IMR-90 (cell line): ENCODE data around the gene PPP1R13B. TPM values are rescaled to one million over a fixed set of nuclear protein-coding genes. Genes with fewer than 3 reads are reported as not detected.

ENCODE experiments used
- ATAC-seq: fragments of 200-7000 bp; cut with Tn5 transposase; 2 replicates; pipeline ENCODE4 v1.9.1; 2020; ENCODE audit warnings: low read depth, mild to moderate bottlenecking, moderate library complexity
- BruUV-seq: library from RNA; stranded (reverse); fragments of 400-500 nt; replicated peaks from 2 replicates; lab custom pipeline; 2021; lab: Mats Ljungman, UMichigan
- CTCF ChIA-PET: fragments of 300-600 bp; formaldehyde crosslinking; extraction: SDS; loops from one replicate; lab custom pipeline; 2021; ENCODE audit warnings: antibody characterized with exemption; lab: Yijun Ruan, JAX
- POLR2A ChIA-PET: fragments of 300-600 bp; sonication (Branson Sonifier 250); formaldehyde crosslinking; loops from one replicate; lab custom pipeline; 2022; ENCODE audit warnings: antibody characterized with exemption; ENCODE audit not compliant: unreplicated experiment; lab: Charles Lee
- DNase-seq: peaks from one replicate; pipeline ENCODE4 v3.0.0; 2013
- H2AFZ ChIP-seq: replicated peaks from 2 replicates; pipeline ENCODE3; 2013; ENCODE audit warnings: low read length, mild to moderate bottlenecking; ENCODE audit not compliant: poor library complexity
- H2AK5ac ChIP-seq: 2 replicates; pipeline ENCODE4 v1.6.1; 2013; ENCODE audit warnings: low read depth, low read length, inconsistent platforms
- H2AK9ac ChIP-seq: replicated peaks from 2 replicates; pipeline ENCODE3; 2013; ENCODE audit warnings: mild to moderate bottlenecking, low read depth, low read length, moderate library complexity; ENCODE audit not compliant: poor library complexity
- H2BK120ac ChIP-seq: 2 replicates; pipeline ENCODE4 v1.6.1; 2013; ENCODE audit warnings: low read depth, low read length, inconsistent platforms
- H2BK15ac ChIP-seq: 3 replicates; pipeline ENCODE4 v1.6.1; 2013; ENCODE audit warnings: low read depth, low read length, inconsistent platforms
- H2BK20ac ChIP-seq: 2 replicates; pipeline ENCODE4 v1.6.1; 2013; ENCODE audit warnings: low read depth, mild to moderate bottlenecking, inconsistent platforms, low read length, moderate library complexity
- H2BK5ac ChIP-seq: 2 replicates; pipeline ENCODE4 v1.6.1; 2013; ENCODE audit warnings: mild to moderate bottlenecking, low read depth, low read length, inconsistent platforms; ENCODE audit not compliant: poor library complexity, severe bottlenecking
- H3K14ac ChIP-seq: replicated peaks from 2 replicates; pipeline ENCODE4 v1.6.1; 2013; ENCODE audit warnings: low read depth, low read length, inconsistent platforms
- H3K18ac ChIP-seq: 2 replicates; pipeline ENCODE4 v1.6.1; 2013; ENCODE audit warnings: low read depth, low read length, control low read depth
- H3K23ac ChIP-seq: 2 replicates; pipeline ENCODE4 v1.6.1; 2013; ENCODE audit warnings: low read depth, low read length, inconsistent platforms
- H3K27ac ChIP-seq: 2 replicates; pipeline ENCODE4 v1.5.1; 2013; ENCODE audit warnings: mild to moderate bottlenecking, control low read depth, low read length; ENCODE audit not compliant: insufficient read depth
- H3K27me3 ChIP-seq: 2 replicates; pipeline ENCODE4 v1.6.1; 2013; ENCODE audit warnings: low read length; ENCODE audit not compliant: control insufficient read depth, insufficient read depth
- H3K36me3 ChIP-seq: 2 replicates; pipeline ENCODE4 v1.6.1; 2013; ENCODE audit warnings: low read length, mixed read lengths; ENCODE audit not compliant: control insufficient read depth, insufficient read depth
- H3K4ac ChIP-seq: 2 replicates; pipeline ENCODE4 v1.6.1; 2013; ENCODE audit warnings: low read depth, low read length, inconsistent platforms
- H3K4me1 ChIP-seq: 2 replicates; pipeline ENCODE4 v1.6.1; 2013; ENCODE audit warnings: low read length, mixed read lengths; ENCODE audit not compliant: control insufficient read depth, insufficient read depth
- H3K4me2 ChIP-seq: 2 replicates; pipeline ENCODE4 v1.6.1; 2013; ENCODE audit warnings: low read depth, mild to moderate bottlenecking, control low read depth, low read length, moderate library complexity
- H3K4me3 ChIP-seq: 2 replicates; pipeline ENCODE4 v1.5.1; 2013; ENCODE audit warnings: low read depth, mild to moderate bottlenecking, control low read depth, low read length, moderate library complexity; ENCODE audit not compliant: insufficient read depth
- H3K56ac ChIP-seq: 2 replicates; pipeline ENCODE4 v1.6.1; 2013; ENCODE audit warnings: low read length, inconsistent platforms; ENCODE audit not compliant: insufficient read depth; ENCODE audit errors: extremely low read depth
- H3K79me1 ChIP-seq, 2 experiments: 2 replicates each; pipeline ENCODE4 v1.6.1; 2013; ENCODE audit warnings: low read length in 2 of 2, inconsistent platforms in 1 of 2, low read depth in 1 of 2
- H3K9ac ChIP-seq: 2 replicates; pipeline ENCODE4 v1.6.1; 2013; ENCODE audit warnings: low read depth, low read length, control low read depth
- H3K9me1 ChIP-seq: 2 replicates; pipeline ENCODE4 v1.6.1; 2013; ENCODE audit warnings: low read length, inconsistent platforms; ENCODE audit not compliant: insufficient read depth
- H3K9me3 ChIP-seq: 2 replicates; pipeline ENCODE4 v1.6.1; 2013; ENCODE audit warnings: low read length; ENCODE audit not compliant: control insufficient read depth, insufficient read depth
- H4K20me1 ChIP-seq: 2 replicates; pipeline ENCODE4 v1.6.1; 2013; ENCODE audit warnings: low read length, inconsistent platforms; ENCODE audit not compliant: insufficient read depth
- H4K5ac ChIP-seq: 2 replicates; pipeline ENCODE4 v1.6.1; 2013; ENCODE audit warnings: mild to moderate bottlenecking, low read depth, low read length, control low read depth
- H4K8ac ChIP-seq, 2 experiments: 2 replicates each; pipeline ENCODE4 v1.6.1; 2013; ENCODE audit warnings: low read depth in 2 of 2, low read length in 2 of 2, control low read depth in 1 of 2, inconsistent platforms in 1 of 2
- H4K91ac ChIP-seq: 2 replicates; pipeline ENCODE4 v1.6.1; 2013; ENCODE audit warnings: low read depth, low read length, inconsistent platforms; ENCODE audit not compliant: insufficient read depth
- BHLHE40 ChIP-seq: fragments of 150-350 bp; IDR thresholded peaks from 2 replicates; pipeline ENCODE4 v1.6.1; 2016; ENCODE audit warnings: mild to moderate bottlenecking, low read depth, low read length
- CEBPB ChIP-seq: IDR thresholded peaks from 2 replicates; pipeline ENCODE4 v1.6.1; 2012; ENCODE audit warnings: low read depth, low read length, improper control_type of control experiment
- CHD1 ChIP-seq: IDR thresholded peaks from 2 replicates; pipeline ENCODE4 v1.6.1; 2012; ENCODE audit warnings: low read depth, low read length, improper control_type of control experiment
- ELK1 ChIP-seq: fragments of 150-350 bp; IDR thresholded peaks from 2 replicates; pipeline ENCODE4 v1.6.1; 2016; ENCODE audit warnings: low read depth, mild to moderate bottlenecking, low read length, moderate library complexity, borderline replicate concordance
- FOS ChIP-seq: fragments of 150-350 bp; IDR thresholded peaks from 2 replicates; pipeline ENCODE4 v1.6.1; 2016; ENCODE audit warnings: low read depth, low read length
- MAFK ChIP-seq: IDR thresholded peaks from 2 replicates; pipeline ENCODE4 v1.6.1; 2012; ENCODE audit warnings: low read depth, low read length, improper control_type of control experiment
- MAZ ChIP-seq: IDR thresholded peaks from 2 replicates; pipeline ENCODE4 v1.6.1; 2012; ENCODE audit warnings: low read depth, mild to moderate bottlenecking, low read length, improper control_type of control experiment, moderate library complexity, borderline replicate concordance
- MXI1 ChIP-seq: IDR thresholded peaks from 2 replicates; pipeline ENCODE4 v1.6.1; 2012; ENCODE audit warnings: low read depth, mild to moderate bottlenecking, low read length, moderate library complexity, borderline replicate concordance
- NFE2L2 ChIP-seq: fragments of 150-350 bp; IDR thresholded peaks from 2 replicates; pipeline ENCODE4 v1.6.1; 2016; ENCODE audit warnings: low read depth, mild to moderate bottlenecking, low read length
- POLR2A ChIP-seq: IDR thresholded peaks from 2 replicates; pipeline ENCODE4 v1.6.1; 2012; ENCODE audit warnings: mild to moderate bottlenecking, low read depth, low read length
- RAD21 ChIP-seq: IDR thresholded peaks from 2 replicates; pipeline ENCODE4 v1.6.1; 2012; ENCODE audit warnings: low read length, improper control_type of control experiment
- RCOR1 ChIP-seq: IDR thresholded peaks from 2 replicates; pipeline ENCODE4 v1.6.1; 2012; ENCODE audit warnings: mild to moderate bottlenecking, low read length, improper control_type of control experiment; ENCODE audit not compliant: insufficient replicate concordance
- RFX5 ChIP-seq: IDR thresholded peaks from 2 replicates; pipeline ENCODE4 v1.8.0; 2012; ENCODE audit warnings: low read depth, mild to moderate bottlenecking, low read length, moderate library complexity
- SMC3 ChIP-seq: fragments of 150-350 bp; IDR thresholded peaks from 2 replicates; pipeline ENCODE4 v1.6.1; 2016; ENCODE audit warnings: low read depth, mild to moderate bottlenecking, antibody characterized with exemption, low read length, moderate library complexity
- WGBS, 2 experiments: methylation state at CpG; one replicate each; pipeline versions ENCODE4 v1.1.5 to v1.1.7; 2013; ENCODE audit warnings: missing lambda C conversion rate in 2 of 2; ENCODE audit not compliant: insufficient read length in 1 of 2; ENCODE audit errors: extremely low coverage in 2 of 2; 5-methylcytosine and 5-hydroxymethylcytosine counted together
- dilution Hi-C: fragments of 300-500 bp; cut with HindIII; formaldehyde crosslinking; loops from one replicate; pipeline ENCODE4 v1.14.3; 2018; ENCODE audit warnings: low sequenced_read_pairs; ENCODE audit not compliant: unreplicated experiment
- in situ Hi-C: fragments of 300-500 bp; cut with MboI; formaldehyde crosslinking; loops from 3 replicates; pipeline ENCODE4 v1.14.3; 2019; ENCODE audit warnings: low sequenced_read_pairs, inconsistent platforms, mixed read lengths
- intact Hi-C: fragments of 100-400 bp; cut with micrococcal nuclease; formaldehyde crosslinking; loops from 2 replicates; pipeline ENCODE4 v1.10.0; 2022
- polyA plus RNA-seq, 3 experiments: library from polyadenylated mRNA; depleted of rRNA; stranded (reverse); fragments of >200 nt; gene quantifications; 2 replicates each; pipeline ENCODE4 v1.2.3, GENCODE V29; 2012; ENCODE audit warnings: low replicate concordance in 1 of 3
- total RNA-seq: library from RNA; depleted of rRNA; stranded (reverse); fragments of >200 nt; gene quantifications from 2 replicates; pipeline ENCODE4 v1.2.3, GENCODE V29; 2012
- TF ChIP-seq, protein P1 (sequence below): fragments of 150-350 bp; IDR thresholded peaks from 2 replicates; pipeline ENCODE4 v1.6.1; 2017; ENCODE audit warnings: mild to moderate bottlenecking, antibody characterized with exemption, low read length, low read depth
- TF ChIP-seq, protein P2 (sequence below): conservative IDR thresholded peaks from 2 replicates; pipeline ENCODE4 v1.5.1; 2012; ENCODE audit warnings: mild to moderate bottlenecking, low read depth, low read length, improper control_type of control experiment

The PPP1R13B gene
- total and polyA plus RNA-seq, 2 of the 4 experiments (the other 2 are of a cell fraction) = 1.6 to 2.8 TPM

DNA sequence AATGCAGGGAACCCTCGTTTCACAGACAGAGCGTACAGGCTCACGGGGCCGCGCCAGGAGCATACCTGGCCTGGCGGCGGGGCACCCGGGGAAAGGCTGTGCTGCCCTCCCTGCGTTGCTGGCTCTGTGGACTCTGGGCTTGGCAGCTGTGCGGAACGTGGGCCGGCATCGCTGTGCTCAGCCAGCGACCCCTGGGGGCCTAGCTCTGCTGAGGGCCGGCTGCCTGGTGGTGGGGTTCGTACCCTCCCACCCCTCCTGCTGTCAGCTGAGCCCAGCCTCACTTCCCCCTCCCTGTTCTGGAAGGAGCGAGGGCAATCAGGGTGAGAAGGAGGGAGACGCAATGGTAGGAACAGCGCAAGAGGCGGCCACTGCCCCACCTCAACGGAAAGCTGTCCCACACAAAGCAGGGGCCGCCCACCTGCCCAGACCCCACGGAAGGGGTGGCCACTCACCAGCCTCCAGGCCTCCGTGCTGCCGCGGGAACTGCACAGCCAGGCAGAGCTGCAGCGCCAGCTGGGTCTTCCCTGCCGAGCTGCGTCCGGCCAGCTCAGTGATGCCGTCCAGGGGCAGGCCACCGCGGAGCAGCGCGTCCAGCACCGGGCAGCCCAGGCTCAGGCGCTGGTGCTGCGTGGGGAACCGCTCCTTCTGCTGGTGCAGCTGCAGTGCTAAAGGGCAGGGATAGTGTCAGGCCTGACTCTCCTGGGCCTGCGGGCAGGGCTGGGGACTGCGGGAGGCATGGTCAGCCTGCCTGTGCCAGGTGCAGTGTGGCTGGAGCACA, 140.6 kb downstream of the PPP1R13B start:
- in situ Hi-C loops (no loop called here), dilution Hi-C loops (no loop called here), intact Hi-C loops (no loop called here)
- Histone ChIP-seq H4K91ac (no peak overlapping the region), H3K79me1 (peaks cover 11 to 66% of the 10 kb centered on the region in 2 experiments; a peak in 2 of 4 replicates), H3K18ac (no peak overlapping the region), H2AK5ac (no peak overlapping the region), H3K23ac (no peak overlapping the region), H3K27me3 (no peaks in the 10 kb centered on the region), H4K8ac (no peak overlapping the region), H3K4me2 (no peak overlapping the region), H4K5ac (no peak overlapping the region), H3K9ac (no peak overlapping the region), H3K4me3 (no peak overlapping the region), H2BK20ac (no peak overlapping the region), H3K56ac (no peak overlapping the region), H3K4ac (no peak overlapping the region), H2BK15ac (no peak overlapping the region), H2BK5ac (no peak overlapping the region), H2AK9ac (no peak overlapping the region), H2AFZ (no peak overlapping the region), H3K36me3 (peaks cover 56% of the 10 kb centered on the region), H2BK120ac (no peak overlapping the region), H4K20me1 (peaks cover 24% of the 10 kb centered on the region), H3K9me1 (no peaks in the 10 kb centered on the region), H3K4me1 (no peaks in the 10 kb centered on the region), H3K9me3 (no peaks in the 10 kb centered on the region), H3K27ac (no peak overlapping the region), H3K14ac (no peak overlapping the region)
- no peak for ATAC-seq
- 92% methylated on average over 29 of the region's 41 CpGs; no CpG with 5 or more reads in 1 of the 2 experiments for WGBS, 2 experiments
- ChIA-PET CTCF (no interaction called here), POLR2A (no interaction called here)
- TF ChIP-seq MAFK (no peak), MAZ (no peak), RCOR1 (no peak), MXI1 (no peak), ELK1 (no peak), CHD1 (no peak), NFE2L2 (no peak), FOS (no peak), POLR2A (no peak), CEBPB (no peak), BHLHE40 (no peak), RFX5 (no peak), RAD21 (no peak), SMC3 (no peak)
- TF ChIP-seq, protein P1, sequence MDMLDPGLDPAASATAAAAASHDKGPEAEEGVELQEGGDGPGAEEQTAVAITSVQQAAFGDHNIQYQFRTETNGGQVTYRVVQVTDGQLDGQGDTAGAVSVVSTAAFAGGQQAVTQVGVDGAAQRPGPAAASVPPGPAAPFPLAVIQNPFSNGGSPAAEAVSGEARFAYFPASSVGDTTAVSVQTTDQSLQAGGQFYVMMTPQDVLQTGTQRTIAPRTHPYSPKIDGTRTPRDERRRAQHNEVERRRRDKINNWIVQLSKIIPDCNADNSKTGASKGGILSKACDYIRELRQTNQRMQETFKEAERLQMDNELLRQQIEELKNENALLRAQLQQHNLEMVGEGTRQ = no peak
- TF ChIP-seq, protein P2, sequence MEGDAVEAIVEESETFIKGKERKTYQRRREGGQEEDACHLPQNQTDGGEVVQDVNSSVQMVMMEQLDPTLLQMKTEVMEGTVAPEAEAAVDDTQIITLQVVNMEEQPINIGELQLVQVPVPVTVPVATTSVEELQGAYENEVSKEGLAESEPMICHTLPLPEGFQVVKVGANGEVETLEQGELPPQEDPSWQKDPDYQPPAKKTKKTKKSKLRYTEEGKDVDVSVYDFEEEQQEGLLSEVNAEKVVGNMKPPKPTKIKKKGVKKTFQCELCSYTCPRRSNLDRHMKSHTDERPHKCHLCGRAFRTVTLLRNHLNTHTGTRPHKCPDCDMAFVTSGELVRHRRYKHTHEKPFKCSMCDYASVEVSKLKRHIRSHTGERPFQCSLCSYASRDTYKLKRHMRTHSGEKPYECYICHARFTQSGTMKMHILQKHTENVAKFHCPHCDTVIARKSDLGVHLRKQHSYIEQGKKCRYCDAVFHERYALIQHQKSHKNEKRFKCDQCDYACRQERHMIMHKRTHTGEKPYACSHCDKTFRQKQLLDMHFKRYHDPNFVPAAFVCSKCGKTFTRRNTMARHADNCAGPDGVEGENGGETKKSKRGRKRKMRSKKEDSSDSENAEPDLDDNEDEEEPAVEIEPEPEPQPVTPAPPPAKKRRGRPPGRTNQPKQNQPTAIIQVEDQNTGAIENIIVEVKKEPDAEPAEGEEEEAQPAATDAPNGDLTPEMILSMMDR = no peak
- BruUV-seq = no TSS peak
- no peak for DNase-seq
